Common myeloid progenitor, CD34-positive (primary cell): ENCODE measurements around the gene PDE2A.
A peak's percentile ranks its signal among the peaks of the same experiment; 100 is the strongest.

Source experiments
- CTCF ChIA-PET: fragments of 350-600 bp; sonication (Branson Sonifier 250); formaldehyde crosslinking; loops from one replicate; lab custom pipeline; 2021; ENCODE audit warnings: antibody characterized with exemption; lab: Charles Lee
- POLR2A ChIA-PET: fragments of 350-600 bp; sonication (Branson Sonifier 250); formaldehyde crosslinking; loops from one replicate; lab custom pipeline; 2021; ENCODE audit warnings: antibody characterized with exemption; lab: Charles Lee
- DNase-seq, 3 donors: peaks; one replicate each; pipeline versions ENCODE4 v3.0.0 to v3.0.0-alpha.2; 2013
- H3K27ac ChIP-seq, 2 experiments: 1 replicate in 1 of 2; 2 replicates in 1 of 2; pipeline ENCODE4 v1.7.0; 2013; ENCODE audit warnings: inconsistent platforms in 2 of 2, low read length in 2 of 2, mild to moderate bottlenecking in 2 of 2, low read depth in 1 of 2, moderate library complexity in 1 of 2; ENCODE audit not compliant: severe bottlenecking in 2 of 2, insufficient read depth in 1 of 2, poor library complexity in 1 of 2
- H3K27me3 ChIP-seq, 5 experiments: replicated peaks in 2 of 5; 1 replicate in 3 of 5; 2 replicates in 2 of 5; pipeline versions ENCODE4 v1.6.1 to v1.7.0; 2013; ENCODE audit warnings: low read length in 4 of 5, mild to moderate bottlenecking in 2 of 5, moderate library complexity in 2 of 5, inconsistent platforms in 1 of 5; ENCODE audit not compliant: insufficient read depth in 5 of 5, control insufficient read depth in 4 of 5
- H3K36me3 ChIP-seq, 4 experiments: 1 replicate in 2 of 4; 2 replicates in 2 of 4; pipeline versions ENCODE4 v1.6.1 to v1.7.0; 2013; ENCODE audit warnings: low read length in 3 of 4, control low read depth in 1 of 4, mild to moderate bottlenecking in 1 of 4; ENCODE audit not compliant: control insufficient read depth in 4 of 4, insufficient read depth in 4 of 4
- H3K4me1 ChIP-seq, 4 experiments: 1 replicate in 3 of 4; 2 replicates in 1 of 4; pipeline versions ENCODE4 v1.6.1 to v1.7.1; 2013; ENCODE audit warnings: low read length in 3 of 4, mild to moderate bottlenecking in 3 of 4, control low read depth in 1 of 4, inconsistent platforms in 1 of 4, moderate library complexity in 1 of 4; ENCODE audit not compliant: control insufficient read depth in 4 of 4, insufficient read depth in 4 of 4; ENCODE audit errors: control extremely low read depth in 1 of 4
- H3K4me3 ChIP-seq, 7 experiments: 1 replicate in 4 of 7; 2 replicates in 3 of 7; pipeline versions ENCODE4 v1.5.1 to v1.7.0; 2013; ENCODE audit warnings: mild to moderate bottlenecking in 7 of 7, low read length in 6 of 7, moderate library complexity in 6 of 7, inconsistent platforms in 2 of 7, low read depth in 2 of 7, control low read depth in 1 of 7; ENCODE audit not compliant: insufficient read depth in 4 of 7, control insufficient read depth in 1 of 7; ENCODE audit errors: extremely low read depth in 1 of 7
- H3K9me3 ChIP-seq, 5 experiments: 1 replicate in 4 of 5; 2 replicates in 1 of 5; pipeline versions ENCODE4 v1.6.1 to v1.7.1; 2013; ENCODE audit warnings: low read length in 4 of 5, mild to moderate bottlenecking in 2 of 5, inconsistent platforms in 1 of 5, low read depth in 1 of 5, moderate library complexity in 1 of 5; ENCODE audit not compliant: control insufficient read depth in 4 of 5, insufficient read depth in 2 of 5; ENCODE audit errors: control extremely low read depth in 1 of 5
- WGBS: methylation state at CpG from one replicate; pipeline ENCODE4 v1.1.5; 2013; ENCODE audit not compliant: insufficient coverage; 5-methylcytosine and 5-hydroxymethylcytosine counted together

PDE2A gene

DNA sequence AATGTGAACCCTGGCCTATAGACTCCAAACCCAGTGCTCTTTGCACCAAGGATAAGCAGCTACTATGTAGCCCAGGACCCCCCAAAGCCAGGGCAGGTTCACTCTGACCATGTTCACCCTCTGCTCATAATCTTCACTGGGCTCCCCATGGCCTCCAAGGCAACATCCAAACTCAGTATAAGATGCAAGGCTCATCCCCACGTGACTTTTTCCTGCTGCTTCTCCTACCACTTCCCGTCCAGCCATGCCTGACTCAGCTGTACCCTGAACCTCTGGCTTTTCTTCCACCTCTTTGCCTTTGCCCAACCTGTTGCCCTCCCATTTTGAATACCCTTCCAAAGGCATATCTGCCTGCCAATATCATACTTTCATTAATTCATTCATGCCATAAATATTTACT lies 27.8 kb downstream of the PDE2A start:
- H3K27me3 ChIP-seq: peaks cover 0 to 24% (median 7%) of the 10 kb centered on the region in 5 experiments
- H3K4me3 ChIP-seq: no peak overlapping the region
- no peaks in the 10 kb centered on the region for H3K9me3 ChIP-seq
- CTCF ChIA-PET: interaction anchor here (1.2 to 10.0 kb wide), 4 partner anchors 11 to 168 kb away, joined by 3 to 119 read pairs (median 5); no protein-coding TSS in a partner anchor
- POLR2A ChIA-PET: no interaction called here
- no peak overlapping the region for H3K27ac ChIP-seq
- H3K36me3 ChIP-seq: no peaks in the 10 kb centered on the region
- H3K4me1 ChIP-seq: peaks cover 0 to 18% (median 10%) of the 10 kb centered on the region in 4 experiments
- 85% methylated on average over 2 of the region's 2 CpGs for WGBS
- DNase-seq: no peak

DNA sequence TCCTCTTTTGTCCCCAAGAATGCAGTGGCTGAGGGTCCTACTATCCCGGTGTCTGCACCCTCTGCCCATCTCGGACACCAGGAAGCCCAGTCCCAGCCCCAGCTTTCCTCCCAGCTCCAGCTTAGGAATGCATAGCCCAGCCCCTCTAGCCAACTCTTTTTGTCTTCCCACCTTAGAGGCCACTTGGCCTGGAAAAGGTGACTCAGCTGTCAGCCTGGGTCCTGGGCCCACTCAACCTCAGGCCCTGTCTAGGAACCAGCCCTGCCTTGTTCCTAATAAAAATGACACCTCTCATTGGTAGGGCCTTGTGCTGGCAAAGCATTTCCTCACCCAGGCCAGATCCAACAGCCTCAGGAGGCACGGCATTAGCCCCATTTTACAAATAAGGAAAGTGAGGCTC lies 28.2 kb downstream of the PDE2A start:
- 91% methylated on average over 3 of the region's 3 CpGs for WGBS
- ChIA-PET CTCF (interaction anchor here (1.2 to 10.0 kb wide), 4 partner anchors 11 to 168 kb away, joined by 3 to 119 read pairs (median 5); no protein-coding TSS in a partner anchor), POLR2A (no interaction called here)
- DNase-seq: no peak
- Histone ChIP-seq H3K27me3 (peaks cover 0 to 28% (median 11%) of the 10 kb centered on the region in 5 experiments), H3K4me3 (no peak overlapping the region), H3K27ac (no peak overlapping the region), H3K36me3 (no peaks in the 10 kb centered on the region), H3K4me1 (peaks cover 0 to 18% (median 10%) of the 10 kb centered on the region in 4 experiments), H3K9me3 (no peaks in the 10 kb centered on the region)

DNA sequence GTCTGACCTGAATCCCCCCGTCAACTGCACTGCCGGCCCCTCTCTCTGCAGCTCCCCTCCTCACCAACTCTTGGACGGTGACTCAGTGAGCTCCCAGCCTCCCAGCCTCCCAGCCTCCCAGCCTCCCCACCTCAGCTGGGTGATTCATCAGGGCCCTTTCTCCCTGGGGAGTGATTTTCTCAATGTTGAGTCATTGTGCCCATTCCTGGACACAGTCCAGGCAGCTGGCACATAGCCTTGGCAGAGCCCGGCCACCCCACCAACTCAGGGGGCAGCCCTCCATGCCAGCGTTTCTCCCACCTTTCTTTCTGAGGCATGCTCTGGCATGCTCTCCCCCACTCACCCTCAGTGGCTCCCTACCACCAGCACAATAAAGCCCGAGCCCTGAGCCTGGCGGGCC lies 30.7 kb downstream of the PDE2A start:
- 88% methylated on average over 6 of the region's 7 CpGs for WGBS
- ChIA-PET CTCF (interaction anchor here (0.7 to 10.0 kb wide), 11 partner anchors 8 to 165 kb away, joined by 3 to 119 read pairs (median 5); no protein-coding TSS in a partner anchor), POLR2A (no interaction called here)
- peaks cover 0 to 18% (median 10%) of the 10 kb centered on the region in 4 experiments for H3K4me1 ChIP-seq
- peak overlapping the region in 1 of 7 experiments; percentile 45 for H3K4me3 ChIP-seq
- H3K36me3 ChIP-seq: no peaks in the 10 kb centered on the region
- no peaks in the 10 kb centered on the region for H3K9me3 ChIP-seq
- no peak for DNase-seq
- peaks cover 0 to 50% (median 22%) of the 10 kb centered on the region in 5 experiments for H3K27me3 ChIP-seq
- no peak overlapping the region for H3K27ac ChIP-seq

- peak overlapping the region in 5 of 7 experiments; percentile 23 to 63 (median 41) for H3K4me3 ChIP-seq
- WGBS: 2% methylated on average over 57 of the region's 59 CpGs
- no peak overlapping the region for H3K27ac ChIP-seq
- DNase-seq: peak; percentile 28 to 63 (median 60)
- ChIA-PET POLR2A (no interaction called here), CTCF (interaction anchor here (0.7 to 10.0 kb wide), 12 partner anchors 9 to 165 kb away, joined by 3 to 119 read pairs (median 5); no protein-coding TSS in a partner anchor)
- H3K27me3 ChIP-seq: peaks cover 0 to 50% (median 22%) of the 10 kb centered on the region in 5 experiments
- H3K9me3 ChIP-seq: no peaks in the 10 kb centered on the region
- no peaks in the 10 kb centered on the region for H3K36me3 ChIP-seq
- H3K4me1 ChIP-seq: peaks cover 0 to 18% (median 10%) of the 10 kb centered on the region in 4 experiments
Measured at GRCh38 chr11:72642884-72643522, 31.2 kb downstream of the PDE2A start.

DNA sequence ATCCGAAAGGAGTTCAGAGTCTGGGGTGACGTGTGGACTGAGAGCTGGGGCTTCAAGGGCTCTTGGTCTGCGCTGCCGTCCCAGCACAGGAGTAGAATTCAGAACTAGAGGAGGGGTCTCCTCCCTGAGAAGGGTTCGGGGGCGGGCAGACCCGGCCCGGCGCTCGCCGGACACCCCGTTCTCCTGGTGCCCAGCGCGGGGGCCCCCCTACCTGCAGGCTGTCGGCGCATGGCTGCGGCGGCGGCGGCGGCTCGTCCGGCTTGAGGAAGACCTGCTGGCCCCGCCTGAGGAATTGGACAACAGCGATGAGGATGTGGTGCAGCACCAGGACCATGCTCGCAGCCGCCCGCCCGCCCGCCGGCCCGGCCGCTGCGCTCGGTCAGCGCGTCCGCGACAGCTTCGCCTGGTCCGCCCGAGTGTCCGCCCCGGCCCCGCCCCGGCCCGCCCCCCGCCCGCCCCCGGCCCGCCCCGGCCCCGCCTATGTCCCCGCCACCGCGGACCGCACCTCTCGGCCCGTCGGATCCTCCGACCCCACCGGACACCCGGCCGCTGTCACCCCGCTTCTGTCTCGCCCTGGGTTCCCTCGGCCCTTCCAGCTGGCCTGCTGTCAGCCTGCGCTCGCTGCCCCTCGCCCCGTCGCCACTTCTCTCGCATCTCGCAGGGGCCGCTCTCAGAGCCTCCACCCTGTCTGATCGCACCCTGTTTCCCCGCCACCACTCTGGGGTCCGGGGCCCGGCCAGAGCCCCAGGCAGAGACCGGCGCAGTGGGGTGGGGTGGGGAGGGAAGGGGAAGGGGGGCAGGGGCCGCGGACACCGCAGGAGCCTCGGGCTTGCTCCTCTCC lies 32.0 kb downstream of the PDE2A start:
- under 1% methylated on average over 56 of the region's 85 CpGs for WGBS
- Histone ChIP-seq H3K9me3 (no peaks in the 10 kb centered on the region), H3K27me3 (peaks cover 0 to 50% (median 22%) of the 10 kb centered on the region in 5 experiments), H3K4me1 (peaks cover 0 to 18% (median 10%) of the 10 kb centered on the region in 4 experiments), H3K36me3 (no peaks in the 10 kb centered on the region), H3K4me3 (peak overlapping the region in 3 of 7 experiments; percentile 36 to 63 (median 46)), H3K27ac (no peak overlapping the region)
- ChIA-PET CTCF (interaction anchor here (0.9 to 10.0 kb wide), 10 partner anchors 10 to 54 kb away, joined by 3 to 119 read pairs (median 4); no protein-coding TSS in a partner anchor), POLR2A (interaction anchor here (0.6 kb wide), 1 partner anchor 48 kb away, joined by 4 read pairs; no protein-coding TSS in a partner anchor)
- peak in 2 of 3 donors; percentile 24 for DNase-seq

- ChIA-PET CTCF (interaction anchor here (0.9 to 10.0 kb wide), 6 partner anchors 12 to 53 kb away, joined by 3 to 119 read pairs (median 4); no protein-coding TSS in a partner anchor), POLR2A (interaction anchor here (0.6 kb wide), 1 partner anchor 48 kb away, joined by 4 read pairs; no protein-coding TSS in a partner anchor)
- H3K27ac ChIP-seq: no peak overlapping the region
- H3K9me3 ChIP-seq: no peaks in the 10 kb centered on the region
- DNase-seq: no peak
- no peaks in the 10 kb centered on the region for H3K36me3 ChIP-seq
- peaks cover 0 to 18% (median 10%) of the 10 kb centered on the region in 4 experiments for H3K4me1 ChIP-seq
- peak overlapping the region in 2 of 7 experiments; percentile 7 to 46 for H3K4me3 ChIP-seq
- 64% methylated on average over 10 of the region's 12 CpGs for WGBS
- peaks cover 0 to 50% (median 22%) of the 10 kb centered on the region in 5 experiments for H3K27me3 ChIP-seq
Measured at GRCh38 chr11:72641522-72642042, 32.6 kb downstream of the PDE2A start.
